VCaP (cell line): Measurements from ENCODE around the gene SLC35B4.

ENCODE experiments used
- H3K27ac ChIP-seq: fragments of 450-650 bp; 2 replicates; pipeline ENCODE4 v1.5.1; 2017
- CTCF ChIP-seq: fragments of 450-650 bp; conservative IDR thresholded peaks from 2 replicates; pipeline ENCODE4 v1.5.1; 2017; ENCODE audit warnings: mild to moderate bottlenecking, moderate library complexity

The SLC35B4 gene

GRCh38 chr7:134248196-134248595 lies 68.5 kb downstream of the SLC35B4 start:
- no peak for TF ChIP-seq CTCF
- no peak overlapping the region for H3K27ac ChIP-seq

- TF ChIP-seq CTCF: no peak
- no peak overlapping the region for H3K27ac ChIP-seq
These were observed 70.0 kb downstream of the SLC35B4 start for GRCh38 chr7:134246761-134247160.

GRCh38 chr7:134246347-134246746 lies 70.4 kb downstream of the SLC35B4 start:
- no peak for TF ChIP-seq CTCF
- no peak overlapping the region for H3K27ac ChIP-seq

GRCh38 chr7:134245253-134245652 lies 71.5 kb downstream of the SLC35B4 start:
- H3K27ac ChIP-seq: no peak overlapping the region
- TF ChIP-seq CTCF: no peak
